GM21529 (cell line): ENCODE data around the gene CENPP.
"Not testable (repeated sequence)": the region's sequence is repeated elsewhere in the genome, so short reads cannot be mapped to it uniquely, and the experiment has no call there.

Experiments used
- ATAC-seq: cut with Tn5 transposase; IDR thresholded peaks from one replicate; pipeline ENCODE4 v1.9.1; 2021; ENCODE audit not compliant: unreplicated experiment

CENPP gene

GRCh38 chr9:92529124-92529523 is 203.4 kb downstream of the CENPP start:
- ATAC-seq = no peak

- ATAC-seq = no peak
These were observed 205.1 kb downstream of the CENPP start for GRCh38 chr9:92530893-92531292.

- ATAC-seq = peak; percentile 38
These were observed 208.5 kb downstream of the CENPP start for GRCh38 chr9:92534204-92534603.

- ATAC-seq = peak; percentile 66
These were observed 208.9 kb downstream of the CENPP start for GRCh38 chr9:92534674-92535073.

- no peak for ATAC-seq
These were observed 210.4 kb downstream of the CENPP start, which contains the start of gene ECM2 for GRCh38 chr9:92535940-92536850. Gene ECM2, minus strand, starts transcription at chr9:92535990. Its CDS starts 13,124 bp downstream, at chr9:92522866.

GRCh38 chr9:92538541-92538940 is 212.8 kb downstream of the CENPP start:
- ATAC-seq = no peak

- ATAC-seq = no peak
These were observed 218.2 kb downstream of the CENPP start for GRCh38 chr9:92543972-92544371.

- no peak for ATAC-seq
These were observed 219.3 kb downstream of the CENPP start for GRCh38 chr9:92545002-92545510.

- ATAC-seq = no peak
These were observed 221.6 kb downstream of the CENPP start for GRCh38 chr9:92547356-92547755.

- no peak for ATAC-seq
These were observed 225.0 kb downstream of the CENPP start for GRCh38 chr9:92550765-92551164.

- ATAC-seq = no peak
These were observed 233.0 kb downstream of the CENPP start for GRCh38 chr9:92558612-92559374.

GRCh38 chr9:92561374-92562330 is 235.9 kb downstream of the CENPP start:
- no peak for ATAC-seq

GRCh38 chr9:92562461-92562967 is 236.8 kb downstream of the CENPP start:
- ATAC-seq = no peak

GRCh38 chr9:92563116-92564100 is 237.7 kb downstream of the CENPP start:
- ATAC-seq = no peak

GRCh38 chr9:92564504-92564903 is 238.8 kb downstream of the CENPP start:
- ATAC-seq = no peak

GRCh38 chr9:92564982-92565381 is 239.2 kb downstream of the CENPP start:
- ATAC-seq = no peak

GRCh38 chr9:92571871-92572270 is 246.1 kb downstream of the CENPP start:
- not testable (repeated sequence) for ATAC-seq

GRCh38 chr9:92573612-92574011 is 247.9 kb downstream of the CENPP start:
- not testable (repeated sequence) for ATAC-seq

- no peak for ATAC-seq
These were observed 250.4 kb downstream of the CENPP start for GRCh38 chr9:92576175-92576574.
